NCI-H2196 (cell line): Measurements from ENCODE around the gene ITM2C.
A peak's percentile ranks its signal among the peaks of the same experiment; 100 is the strongest.

Source experiments
- DNase-seq: peaks from one replicate; lab custom pipeline; 2025; ENCODE audit not compliant: unreplicated experiment; lab: John Stamatoyannopoulos, UW

The ITM2C gene

DNA sequence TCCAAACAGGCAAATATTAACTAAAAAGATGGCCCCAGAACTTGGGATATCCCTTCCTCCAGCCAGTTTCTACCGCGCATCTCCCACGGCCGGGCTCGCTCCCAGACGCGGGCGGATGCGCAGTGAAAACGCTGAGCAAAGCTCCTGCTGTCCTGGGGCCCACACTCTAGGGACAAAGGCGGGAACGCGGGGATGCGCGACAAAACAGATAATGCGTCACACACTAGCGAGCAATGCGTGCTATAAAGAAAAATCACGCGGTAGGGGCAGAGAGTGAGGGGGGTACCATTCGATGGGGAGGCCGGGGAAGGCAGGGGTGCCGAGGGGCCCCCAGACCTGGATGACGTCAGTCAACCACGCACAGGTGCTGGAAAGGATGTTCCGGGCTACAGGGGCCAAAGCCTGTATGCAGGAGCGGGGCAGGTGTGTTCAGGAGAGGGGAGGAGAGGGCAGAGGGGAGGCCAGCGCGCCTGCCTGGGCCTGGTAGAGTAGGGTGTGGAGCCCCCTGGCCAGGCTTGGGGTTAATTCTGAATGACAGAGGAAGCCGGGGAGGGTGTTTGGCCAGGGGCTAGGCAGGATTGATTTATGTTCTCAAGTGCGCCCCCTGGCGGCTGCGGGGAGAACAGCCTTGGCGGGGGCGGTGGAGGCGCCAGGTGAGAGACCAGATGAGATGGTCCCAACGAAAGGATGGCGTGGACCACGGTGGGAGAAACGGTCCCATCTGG is 14.9 kb upstream of the ITM2C start:
- no peak for DNase-seq

DNA sequence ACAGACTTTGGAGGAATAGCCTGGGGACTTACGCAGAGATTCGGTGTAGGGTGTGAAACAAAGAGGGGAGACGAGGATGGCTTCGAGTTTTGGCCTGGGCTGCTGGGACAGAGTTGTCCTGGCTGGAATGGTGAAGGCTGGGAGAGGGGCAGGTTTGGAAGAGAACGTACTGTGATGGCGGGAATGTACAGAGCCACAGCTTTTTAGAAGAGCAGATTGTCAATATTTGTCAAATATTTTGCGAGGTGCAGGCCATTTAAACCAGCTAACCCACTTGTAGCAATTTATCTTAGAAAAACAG is 14.4 kb upstream of the ITM2C start:
- DNase-seq: no peak

DNA sequence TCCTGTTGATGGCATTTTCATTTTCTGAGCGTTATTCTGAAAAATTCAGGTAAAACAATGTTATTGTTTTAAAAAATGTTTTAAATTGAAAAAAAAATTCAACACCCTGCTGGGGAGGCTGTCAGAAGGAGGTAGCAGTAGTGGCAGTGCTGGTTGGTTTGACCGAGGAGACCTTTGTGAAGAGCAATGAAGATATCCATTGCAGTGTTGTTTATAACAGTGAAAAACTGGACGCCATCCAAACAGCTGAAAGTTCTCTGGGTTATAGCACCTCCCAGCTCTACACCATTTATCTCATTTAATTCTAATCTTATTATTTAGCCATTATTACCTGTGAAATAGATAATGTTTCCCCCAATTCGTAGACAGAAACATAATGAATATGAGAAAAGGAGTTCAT is 12.6 kb upstream of the ITM2C start:
- no peak for DNase-seq

DNA sequence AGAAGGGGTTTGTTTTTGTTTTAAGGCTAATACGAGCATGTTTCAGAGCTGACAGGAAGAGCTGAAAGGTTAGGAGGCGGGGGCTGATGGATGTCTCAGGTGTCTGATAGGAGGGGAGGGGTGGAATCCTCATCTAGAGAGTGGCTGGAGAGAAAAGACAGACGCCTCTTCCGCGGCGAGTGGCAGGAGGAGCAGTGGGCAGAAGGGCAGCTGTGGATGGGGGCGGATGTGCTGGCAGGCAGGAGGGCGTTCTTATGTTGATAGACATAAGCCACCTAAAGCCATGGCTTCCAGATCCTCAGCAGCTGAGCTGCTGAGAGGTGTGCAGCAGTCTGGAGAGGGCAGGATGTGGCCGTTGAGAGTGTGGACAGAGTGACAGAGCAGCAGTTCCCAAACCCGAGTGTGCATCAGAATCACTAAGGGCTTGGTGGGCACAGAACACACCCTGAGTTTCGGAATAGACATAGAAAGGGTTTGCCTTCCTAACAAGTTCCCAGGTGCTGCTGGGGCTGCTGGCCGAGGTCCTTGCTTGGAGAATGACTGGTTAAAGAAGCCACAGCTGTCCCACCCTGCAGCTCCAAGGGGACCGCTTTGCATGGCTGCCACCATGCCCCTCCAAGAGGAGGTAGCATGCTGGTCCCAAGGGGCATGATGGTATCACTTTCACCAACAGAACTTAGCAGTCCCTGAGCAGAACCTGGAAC is 3.0 kb upstream of the ITM2C start:
- DNase-seq: peak; percentile 58

DNA sequence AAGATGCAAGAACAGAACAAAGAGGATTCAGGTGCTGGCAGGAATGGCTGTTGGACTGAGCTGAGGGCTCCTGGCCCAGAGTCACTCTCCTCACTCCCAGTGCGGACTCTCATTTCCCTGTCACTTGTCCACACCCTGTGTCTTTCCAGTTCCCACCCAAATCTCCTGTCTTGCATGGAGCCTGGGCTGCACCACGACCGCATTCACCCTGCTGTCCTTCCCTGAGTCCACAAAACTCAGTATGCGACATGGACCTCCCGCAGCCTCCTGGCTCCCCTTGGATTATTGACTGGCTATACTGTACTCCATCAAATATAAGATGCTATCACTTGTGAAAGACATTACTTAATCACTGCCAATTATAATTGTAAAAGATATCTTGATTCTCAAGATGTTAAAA is 2.5 kb upstream of the ITM2C start:
- DNase-seq: no peak

DNA sequence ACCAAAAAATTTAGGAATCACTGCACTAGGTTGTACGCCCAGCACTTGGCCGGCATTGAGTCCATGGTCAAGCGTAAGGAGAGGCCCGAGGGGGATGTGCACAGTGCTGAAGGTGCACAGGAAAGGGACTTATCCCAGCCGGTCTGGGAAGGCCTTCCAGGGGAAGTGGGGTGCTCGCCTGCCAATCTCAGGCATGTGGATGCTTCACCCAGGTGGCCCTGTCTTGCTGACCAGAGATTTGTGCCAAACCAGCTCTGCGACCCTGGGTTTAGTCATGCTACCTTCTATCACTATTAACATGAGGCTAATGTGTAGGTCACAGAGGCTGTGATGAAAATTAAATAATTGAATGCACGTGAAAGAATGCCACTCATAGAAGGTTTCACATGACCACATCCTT is 1.7 kb upstream of the ITM2C start:
- no peak for DNase-seq

DNA sequence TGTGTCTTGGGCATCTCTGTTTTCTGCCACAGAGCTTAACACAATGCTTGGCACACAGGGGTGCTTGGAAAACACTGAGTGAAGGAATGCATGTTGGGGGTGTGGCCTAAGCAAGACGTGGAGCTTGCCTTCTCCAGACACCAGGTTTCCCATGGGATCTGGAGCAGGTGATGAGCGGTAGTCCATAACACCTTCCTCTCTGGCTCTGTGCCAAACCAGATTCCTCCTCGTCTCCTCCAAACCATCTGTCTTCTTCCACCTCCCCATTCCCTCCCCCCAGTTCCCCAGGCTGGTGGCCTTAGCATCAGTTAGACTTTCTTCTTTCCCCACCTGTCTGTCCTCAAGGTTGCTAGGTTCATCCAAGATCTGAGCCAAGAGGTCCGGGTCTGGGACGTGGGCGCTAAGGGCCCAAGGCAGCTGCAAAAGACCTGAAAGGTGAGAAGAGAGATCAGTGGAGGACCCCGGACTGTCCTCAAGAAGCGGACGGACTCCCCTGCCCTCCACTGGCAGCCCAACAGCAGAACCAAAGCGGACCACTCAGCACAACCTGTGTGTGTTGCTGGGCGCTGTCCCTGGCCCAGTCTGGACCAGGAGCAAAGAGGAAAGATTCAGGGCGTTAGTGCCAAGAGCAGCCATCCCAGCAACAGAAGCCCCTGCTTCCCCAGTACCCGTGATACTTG is 1.2 kb upstream of the ITM2C start:
- no peak for DNase-seq

DNA sequence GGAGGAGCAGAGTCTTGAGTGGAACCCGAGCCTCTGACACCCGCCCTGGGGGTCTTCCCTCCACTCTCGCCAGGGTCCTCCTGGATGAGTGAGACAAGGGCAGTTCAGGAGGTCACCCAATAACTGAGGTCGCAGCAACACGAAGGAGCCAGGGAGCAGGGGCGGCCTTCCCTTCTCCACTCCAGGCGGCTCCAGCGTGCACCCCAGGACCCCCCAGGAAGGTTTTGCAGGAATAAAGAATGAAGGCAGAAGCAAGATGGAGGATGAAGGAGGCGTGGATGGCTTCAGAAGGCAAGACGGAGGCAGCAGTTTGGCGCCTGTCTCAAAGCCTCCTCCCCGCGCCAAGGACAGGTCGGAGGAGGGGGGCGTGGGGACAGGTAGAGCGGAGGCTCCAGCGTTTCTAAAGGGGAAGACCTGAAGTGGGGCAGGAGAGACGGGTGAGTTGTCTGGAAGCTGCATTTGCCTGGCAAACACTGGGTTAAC is 579 bp upstream of the ITM2C start:
- DNase-seq: no peak

DNA sequence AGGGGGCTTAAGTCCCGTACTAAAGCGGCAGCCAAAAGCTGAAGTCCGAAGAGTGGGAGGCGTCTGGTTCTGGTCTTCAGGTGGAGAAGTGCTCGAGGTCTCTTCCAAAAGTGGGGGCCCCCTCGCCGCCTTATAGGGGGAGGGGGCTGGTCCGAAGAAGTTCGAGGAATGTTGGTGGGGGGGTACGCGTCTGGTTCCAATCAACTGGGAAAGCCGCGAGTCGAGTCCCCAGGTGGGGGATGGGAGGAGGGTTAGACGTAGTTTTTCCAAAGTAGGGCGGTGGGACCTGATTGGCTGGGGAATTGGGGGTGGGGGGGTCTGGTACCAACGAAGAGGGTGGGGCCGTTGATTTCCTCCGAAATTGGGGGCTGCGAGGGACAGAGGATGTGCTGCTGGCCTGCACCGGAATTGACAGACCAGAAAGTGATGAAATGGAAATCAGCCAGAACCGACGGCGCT is 594 bp downstream of the ITM2C start:
- DNase-seq: no peak

DNA sequence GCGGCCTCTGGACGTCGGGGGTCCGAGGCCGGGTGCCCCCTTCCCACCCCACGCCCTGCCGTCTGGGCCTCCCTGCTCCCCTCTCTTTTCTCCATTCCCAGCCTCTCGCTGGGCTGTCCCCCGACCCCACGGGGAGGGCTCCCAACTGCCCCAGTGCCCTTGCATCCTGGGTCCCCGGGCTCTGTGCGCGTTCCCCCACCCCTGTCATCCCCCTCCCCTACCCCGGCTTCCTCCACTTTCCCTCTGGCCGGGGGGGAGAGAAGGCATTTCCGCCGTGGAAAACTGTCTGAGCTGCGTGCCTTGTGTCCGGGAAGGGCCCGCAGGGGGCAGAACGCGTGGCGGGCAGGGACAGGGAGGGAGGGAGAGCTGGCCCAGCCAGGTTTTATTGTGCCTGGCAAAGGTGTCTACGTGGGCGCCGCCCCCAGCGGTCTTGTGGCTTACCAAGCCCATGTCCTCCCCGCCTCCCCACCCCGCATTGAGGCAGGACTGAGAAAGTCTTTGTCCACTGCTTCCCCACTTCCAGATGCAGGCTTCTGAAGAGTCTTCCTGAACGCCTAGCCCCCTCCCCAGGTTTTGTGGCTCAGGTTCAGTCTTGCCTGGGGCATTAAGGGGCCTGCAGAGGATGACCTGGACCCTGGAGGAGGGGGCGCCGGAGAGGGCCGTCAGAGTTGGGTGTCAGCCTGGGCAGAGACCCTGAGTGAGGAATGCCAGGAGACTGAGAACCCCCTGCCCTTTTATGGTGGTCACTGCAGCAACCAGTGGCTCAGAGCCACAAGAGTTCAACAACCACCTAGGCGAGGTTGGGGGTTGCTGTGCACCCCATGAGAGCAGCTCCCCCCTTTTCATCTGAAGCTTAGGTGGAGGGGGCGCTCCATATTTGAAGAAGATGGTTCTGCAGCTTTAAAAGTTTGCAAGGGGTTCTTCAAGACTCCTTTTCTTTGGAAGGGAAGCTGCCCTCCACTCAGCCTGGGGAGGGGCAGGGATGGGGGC is 1.3 kb downstream of the ITM2C start:
- DNase-seq: no peak

DNA sequence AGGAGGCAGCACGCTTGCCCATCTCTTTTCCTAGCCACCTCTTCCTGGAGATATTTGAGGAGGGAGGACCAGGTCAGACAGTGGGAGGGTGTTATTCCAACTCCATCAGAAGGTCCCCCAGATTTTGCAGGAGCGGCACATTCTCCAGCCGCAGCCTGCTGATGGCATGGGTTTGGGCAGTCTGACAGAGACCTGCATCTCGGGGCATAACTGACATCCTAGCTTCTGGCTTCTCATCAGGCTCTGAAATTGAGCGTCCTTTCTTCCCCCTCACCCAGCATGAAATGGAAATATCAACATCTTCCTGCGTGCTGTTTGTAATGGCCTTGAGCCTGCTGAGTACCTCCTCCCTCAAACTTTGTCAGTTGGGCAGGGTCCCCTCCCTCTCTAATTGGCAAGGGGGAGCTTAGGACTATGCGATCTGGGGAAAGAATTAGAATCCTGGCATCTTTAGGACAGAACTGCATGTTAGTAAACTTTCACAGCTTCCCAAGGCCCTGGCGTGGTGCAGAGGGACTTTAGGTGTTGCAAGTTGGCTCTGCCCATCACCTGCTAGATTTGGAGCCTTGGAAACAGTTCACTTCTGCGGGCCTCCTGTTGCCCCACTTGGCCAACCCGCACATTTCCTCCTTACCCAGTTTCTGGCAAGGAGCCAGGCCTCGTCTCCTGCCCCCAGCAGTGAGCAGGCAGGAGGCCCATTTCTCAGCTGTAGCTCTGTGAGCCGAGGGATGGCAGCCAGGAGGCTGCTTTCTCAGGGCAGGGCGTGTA is 2.2 kb downstream of the ITM2C start:
- DNase-seq: peak; percentile 53

DNA sequence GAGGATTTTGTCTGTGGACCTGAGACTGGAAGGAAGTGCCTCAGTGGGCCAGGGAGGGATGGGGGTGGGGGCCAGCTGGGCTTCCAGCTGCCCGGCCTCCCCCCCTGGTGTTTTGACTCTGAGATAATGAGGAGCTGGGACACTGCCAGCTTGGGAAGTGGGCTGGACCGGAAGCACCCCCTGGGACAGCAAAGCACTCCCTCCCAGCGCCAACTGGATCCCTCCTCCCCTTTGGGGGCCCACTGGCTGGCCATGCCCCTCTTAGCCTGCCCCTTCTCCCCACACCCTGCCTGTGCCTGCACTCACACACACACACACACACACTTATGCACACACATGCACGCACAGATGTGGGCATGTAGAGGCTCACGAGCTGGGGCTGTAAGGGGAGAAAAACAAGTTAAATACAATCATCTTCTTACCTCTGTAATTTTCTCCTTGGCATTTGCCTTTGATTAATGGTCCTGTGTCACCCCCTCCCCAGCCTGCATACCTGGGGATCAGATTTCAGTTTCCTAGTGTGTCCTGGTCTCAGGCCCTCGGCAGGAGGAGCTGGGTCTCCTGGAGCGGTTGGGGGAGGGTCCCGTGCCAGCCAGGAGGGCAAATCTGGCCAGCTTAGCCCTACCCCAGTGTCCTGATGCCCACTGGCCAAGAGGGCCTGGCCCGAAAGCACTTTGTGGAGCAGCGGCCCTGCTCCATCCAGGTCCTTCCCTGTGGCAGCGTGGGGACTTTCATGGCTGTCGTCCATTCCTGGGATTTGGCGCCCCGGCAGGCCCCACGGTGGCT is 3.6 kb downstream of the ITM2C start:
- no peak for DNase-seq

DNA sequence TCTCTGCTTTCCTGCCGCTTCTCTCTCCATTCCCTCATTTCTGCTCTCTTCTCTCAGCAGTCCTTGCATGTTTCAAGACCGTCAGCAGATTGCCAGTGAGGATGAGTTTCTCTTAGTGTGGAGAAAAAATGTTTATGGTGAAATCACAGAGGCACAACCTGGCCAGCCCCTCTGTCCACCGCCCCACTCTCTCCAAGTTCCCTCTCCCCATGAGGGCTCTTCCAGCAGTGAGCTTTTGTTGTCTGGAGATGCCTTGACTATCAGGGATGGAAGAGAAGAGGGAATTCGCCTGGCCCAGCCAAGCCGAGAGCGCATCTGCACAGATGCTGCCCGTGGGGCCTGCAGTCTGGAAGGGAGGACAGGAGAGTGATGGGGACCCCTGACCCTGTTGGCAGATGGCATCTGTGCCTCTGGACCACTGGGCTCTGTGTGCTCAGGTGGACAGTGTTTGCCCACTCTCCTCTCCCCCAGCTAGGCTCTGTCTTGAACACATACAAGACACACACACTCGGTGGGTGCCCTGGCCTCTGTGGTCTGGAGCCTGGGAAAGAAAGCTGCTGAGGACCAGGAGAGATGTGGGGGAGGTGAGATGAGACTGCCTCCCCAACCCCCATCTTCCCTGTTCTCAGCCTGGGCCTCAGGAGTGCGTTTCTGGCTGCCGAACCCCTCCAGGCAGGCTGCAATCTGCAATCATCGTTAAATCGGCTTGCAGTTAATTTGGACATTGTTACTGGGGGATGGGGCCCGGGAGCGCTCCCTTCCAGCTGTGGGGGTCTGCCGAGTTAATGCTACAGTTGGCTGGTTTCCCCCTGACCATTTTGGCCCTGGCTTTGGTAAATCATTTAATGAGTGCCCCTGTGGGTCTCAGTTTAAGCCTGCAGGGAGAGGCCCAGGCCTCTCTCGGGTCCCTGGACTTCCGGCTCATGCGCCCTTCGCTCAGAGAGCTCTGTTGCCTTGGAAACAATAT is 4.5 kb downstream of the ITM2C start:
- DNase-seq: no peak

DNA sequence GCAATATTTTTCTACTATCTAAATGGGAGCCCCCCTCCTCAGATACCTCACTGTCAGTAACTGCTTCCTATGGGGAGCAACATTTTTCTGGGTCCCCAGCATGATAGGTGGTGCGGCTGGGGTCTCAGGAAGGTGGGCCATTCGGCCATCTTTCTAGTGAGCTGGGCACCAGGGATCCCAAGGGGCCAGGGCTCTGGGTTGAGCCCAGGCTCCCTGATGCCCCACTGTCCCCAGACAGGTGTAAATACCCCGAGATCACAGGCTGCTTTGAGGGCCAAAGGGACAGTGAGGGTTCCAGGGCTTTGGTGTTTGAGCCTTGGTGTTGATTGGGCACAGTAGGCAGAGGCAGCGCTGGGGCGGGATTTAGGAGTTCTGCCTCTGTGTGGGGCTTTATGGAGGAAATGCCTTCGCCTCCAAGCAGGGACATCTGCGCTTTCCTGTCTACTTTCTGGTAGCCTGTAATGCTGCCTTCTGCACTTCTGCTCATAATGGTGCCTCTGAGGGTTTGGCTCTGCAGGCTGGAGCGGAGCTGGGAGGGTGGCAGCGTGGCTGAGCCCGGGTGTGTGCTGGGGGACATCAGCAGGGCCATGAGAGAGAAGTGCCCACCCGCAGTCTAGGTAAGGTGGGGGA is 5.3 kb downstream of the ITM2C start:
- DNase-seq: no peak

DNA sequence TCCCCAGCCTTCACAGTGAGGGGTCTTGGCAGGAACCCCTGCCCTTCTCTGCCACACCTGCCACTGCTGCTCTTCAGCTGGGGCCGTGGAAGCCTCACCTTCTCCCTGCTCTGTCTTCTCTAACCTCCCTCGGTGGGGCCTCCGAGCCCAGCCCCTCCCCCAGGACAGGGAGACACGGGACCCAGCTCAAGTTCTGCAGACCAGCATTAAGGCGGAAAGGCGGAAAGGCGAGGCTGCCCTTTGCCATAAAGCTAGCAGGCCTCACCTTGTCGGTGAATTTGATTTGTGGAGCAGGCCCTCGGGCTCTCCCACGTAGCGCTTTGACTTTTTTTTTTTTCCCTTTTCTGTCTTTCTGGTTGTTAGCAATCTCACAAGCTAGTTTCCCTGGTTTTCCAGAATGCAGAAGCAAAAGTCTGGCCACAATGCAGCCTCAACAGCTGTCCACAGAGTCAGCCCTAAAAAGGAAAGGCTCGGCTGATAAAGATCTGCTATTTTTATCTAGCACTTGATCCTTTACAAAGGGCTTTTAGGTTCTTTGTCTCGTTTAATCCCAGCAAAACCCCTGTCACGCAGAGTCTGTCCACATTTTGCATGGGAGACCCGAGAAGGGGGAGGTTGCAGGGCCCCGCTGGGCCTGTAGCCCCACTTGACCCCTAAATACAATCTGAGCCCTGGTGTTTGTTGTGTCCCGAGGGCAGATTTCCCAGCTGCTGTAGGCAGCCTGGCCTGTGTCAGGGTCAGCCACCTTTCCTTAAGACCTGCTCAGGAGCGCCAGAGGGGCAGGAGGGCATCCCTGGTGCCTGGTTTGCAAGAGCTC is 6.0 kb downstream of the ITM2C start:
- no peak for DNase-seq

DNA sequence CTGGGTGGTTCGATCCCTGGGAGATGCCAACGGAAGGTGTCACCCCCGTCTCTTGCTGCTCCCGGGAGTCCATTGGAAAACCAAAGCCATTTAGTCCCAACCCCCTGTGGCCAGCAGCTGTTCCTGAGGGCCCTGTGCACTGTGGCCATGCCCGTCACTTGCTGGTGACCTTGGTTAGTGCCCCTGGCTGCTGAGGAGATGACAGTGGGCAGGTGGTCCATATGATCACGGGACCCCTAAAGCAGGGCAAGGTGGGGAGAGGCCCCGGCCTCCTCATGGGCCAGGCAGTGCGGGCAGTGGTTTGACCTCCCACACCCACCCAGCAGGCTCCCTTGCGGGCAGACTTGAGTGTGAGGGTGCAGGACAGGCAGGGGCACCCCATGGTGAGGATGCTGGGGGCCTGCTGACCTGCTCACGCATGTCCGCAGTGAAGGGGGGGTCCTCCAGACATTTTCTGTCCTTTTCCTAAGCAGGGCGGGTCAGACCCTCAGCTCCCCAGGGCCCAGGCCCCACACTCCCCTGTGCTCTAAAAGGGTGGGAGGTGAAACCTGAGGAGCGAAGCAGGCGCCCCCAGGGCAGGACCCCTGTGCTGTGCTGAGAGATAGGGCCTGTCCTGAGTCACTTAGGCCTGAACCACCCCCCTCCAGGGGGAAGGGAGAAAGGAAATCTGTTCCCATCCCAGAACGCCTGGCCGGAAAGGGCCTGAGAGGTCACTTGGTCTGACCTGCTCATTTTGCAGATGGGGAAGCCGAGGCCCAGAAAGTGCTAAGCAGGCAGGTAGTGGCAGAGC is 6.8 kb downstream of the ITM2C start:
- DNase-seq: no peak
